Prostate gland (tissue), 2 donors: Measurements from ENCODE around the gene KCND2.

ENCODE experiments used
- CTCF ChIP-seq, 4 experiments: fragments of 200-600 bp in 2 of 4; fragments of 450-650 bp in 2 of 4; sonication (generic) in 2 of 4; IDR thresholded peaks; 1 replicate in 3 of 4; 2 replicates in 1 of 4; pipeline ENCODE4 v1.5.1; 2016 to 2019; ENCODE audit warnings: antibody characterized with exemption in 4 of 4, mild to moderate bottlenecking in 2 of 4, moderate library complexity in 2 of 4
- POLR2A ChIP-seq: fragments of 450-650 bp; IDR thresholded peaks from one replicate; pipeline ENCODE4 v1.6.1; 2016; ENCODE audit warnings: antibody characterized with exemption, mild to moderate bottlenecking
- POLR2AphosphoS5 ChIP-seq: sonication (generic); formaldehyde crosslinking; IDR thresholded peaks from one replicate; pipeline ENCODE4 v1.6.1; 2017; ENCODE audit warnings: antibody characterized with exemption

GRCh38 chr7:120402079-120402767, 129.2 kb downstream of the KCND2 start:
- TF ChIP-seq CTCF (IDR thresholded peaks at IDR 0.05) (no peak), POLR2AphosphoS5 (no peak), POLR2A (no peak)
